Measurements from ENCODE around the gene SLC4A1. TPM values are rescaled to one million over a fixed set of nuclear protein-coding genes. Genes with fewer than 3 reads are reported as not detected.

The SLC4A1 gene
- total RNA-seq, 1 donor = not detected

GRCh38 chr17:44235583-44235936 lies 32.4 kb downstream of the SLC4A1 start:
- H3K4me3 ChIP-seq (ENCODE audit: insufficient read depth, low read length) = no peak overlapping the region
- no peaks in the 10 kb centered on the region for H3K9me3 ChIP-seq (ENCODE audit: low read depth, low read length)
- H3K4me1 ChIP-seq (ENCODE audit: insufficient read depth, low read length) = peaks cover 6% of the 10 kb centered on the region
- no peak overlapping the region for H2AFZ ChIP-seq (ENCODE audit: low read length)
- TF ChIP-seq CTCF (IDR thresholded peaks at IDR 0.05; ENCODE audit: extremely low read depth, low read depth, low read length) = no peak
- H4K20me1 ChIP-seq (ENCODE audit: insufficient read depth, low read length) = no peaks in the 10 kb centered on the region
- no peaks in the 10 kb centered on the region for H3K79me2 ChIP-seq (ENCODE audit: insufficient read depth, low read length)
- DNase-seq (ENCODE audit: insufficient read length, low spot score, missing footprints) = peak; percentile 80
- no peaks in the 10 kb centered on the region for H3K27me3 ChIP-seq (ENCODE audit: insufficient read depth, low read length)
- H3K27ac ChIP-seq (ENCODE audit: low read depth, low read length) = no peak overlapping the region
- no peak overlapping the region for H3K4me2 ChIP-seq (ENCODE audit: insufficient read depth, low read length)
- no peaks in the 10 kb centered on the region for H3K36me3 ChIP-seq (ENCODE audit: insufficient read depth, low read length)

- Histone ChIP-seq H3K4me2 (ENCODE audit: insufficient read depth, low read length) (no peak overlapping the region), H2AFZ (ENCODE audit: low read length) (no peak overlapping the region), H4K20me1 (ENCODE audit: insufficient read depth, low read length) (no peaks in the 10 kb centered on the region), H3K4me1 (ENCODE audit: insufficient read depth, low read length) (peaks cover 6% of the 10 kb centered on the region), H3K36me3 (ENCODE audit: insufficient read depth, low read length) (no peaks in the 10 kb centered on the region), H3K79me2 (ENCODE audit: insufficient read depth, low read length) (no peaks in the 10 kb centered on the region), H3K9me3 (ENCODE audit: low read depth, low read length) (no peaks in the 10 kb centered on the region), H3K27me3 (ENCODE audit: insufficient read depth, low read length) (peaks cover 3% of the 10 kb centered on the region), H3K27ac (ENCODE audit: low read depth, low read length) (no peak overlapping the region), H3K4me3 (ENCODE audit: insufficient read depth, low read length) (no peak overlapping the region)
- no peak for DNase-seq (ENCODE audit: insufficient read length, low spot score, missing footprints)
- TF ChIP-seq CTCF (IDR thresholded peaks at IDR 0.05; ENCODE audit: extremely low read depth, low read depth, low read length) = no peak
Observed at GRCh38 chr17:44233582-44233981, 34.4 kb downstream of the SLC4A1 start.

GRCh38 chr17:44232061-44232460 lies 35.9 kb downstream of the SLC4A1 start:
- TF ChIP-seq CTCF (IDR thresholded peaks at IDR 0.05; ENCODE audit: extremely low read depth, low read depth, low read length) = no peak
- H3K79me2 ChIP-seq (ENCODE audit: insufficient read depth, low read length) = no peaks in the 10 kb centered on the region
- no peak overlapping the region for H3K27ac ChIP-seq (ENCODE audit: low read depth, low read length)
- no peak overlapping the region for H3K4me2 ChIP-seq (ENCODE audit: insufficient read depth, low read length)
- H4K20me1 ChIP-seq (ENCODE audit: insufficient read depth, low read length) = no peaks in the 10 kb centered on the region
- H3K4me3 ChIP-seq (ENCODE audit: insufficient read depth, low read length) = no peak overlapping the region
- no peak for DNase-seq (ENCODE audit: insufficient read length, low spot score, missing footprints)
- no peaks in the 10 kb centered on the region for H3K36me3 ChIP-seq (ENCODE audit: insufficient read depth, low read length)
- H3K27me3 ChIP-seq (ENCODE audit: insufficient read depth, low read length) = peaks cover 3% of the 10 kb centered on the region
- peaks cover 6% of the 10 kb centered on the region for H3K4me1 ChIP-seq (ENCODE audit: insufficient read depth, low read length)
- H3K9me3 ChIP-seq (ENCODE audit: low read depth, low read length) = no peaks in the 10 kb centered on the region
- H2AFZ ChIP-seq (ENCODE audit: low read length) = no peak overlapping the region

GRCh38 chr17:44230140-44230539 lies 37.8 kb downstream of the SLC4A1 start:
- Histone ChIP-seq H4K20me1 (ENCODE audit: insufficient read depth, low read length) (no peaks in the 10 kb centered on the region), H3K79me2 (ENCODE audit: insufficient read depth, low read length) (no peaks in the 10 kb centered on the region), H3K4me1 (ENCODE audit: insufficient read depth, low read length) (peaks cover 4% of the 10 kb centered on the region), H3K9me3 (ENCODE audit: low read depth, low read length) (no peaks in the 10 kb centered on the region), H3K4me2 (ENCODE audit: insufficient read depth, low read length) (no peak overlapping the region), H3K4me3 (ENCODE audit: insufficient read depth, low read length) (no peak overlapping the region), H3K27ac (ENCODE audit: low read depth, low read length) (no peak overlapping the region), H3K27me3 (ENCODE audit: insufficient read depth, low read length) (peaks cover 3% of the 10 kb centered on the region), H2AFZ (ENCODE audit: low read length) (no peak overlapping the region), H3K36me3 (ENCODE audit: insufficient read depth, low read length) (no peaks in the 10 kb centered on the region)
- no peak for TF ChIP-seq CTCF (IDR thresholded peaks at IDR 0.05; ENCODE audit: extremely low read depth, low read depth, low read length)
- no peak for DNase-seq (ENCODE audit: insufficient read length, low spot score, missing footprints)
